ENCODE measurements around the gene ERICH4. TPM values are rescaled to one million over a fixed set of nuclear protein-coding genes. Genes with fewer than 3 reads are reported as not detected.

ERICH4 gene, protein sequence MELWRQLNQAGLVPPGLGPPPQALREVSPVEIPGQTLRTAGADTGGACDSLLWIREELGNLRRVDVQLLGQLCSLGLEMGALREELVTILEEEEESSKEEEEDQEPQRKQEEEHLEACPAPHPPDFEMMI
- not detected in 2 replicates for total RNA-seq

DNA sequence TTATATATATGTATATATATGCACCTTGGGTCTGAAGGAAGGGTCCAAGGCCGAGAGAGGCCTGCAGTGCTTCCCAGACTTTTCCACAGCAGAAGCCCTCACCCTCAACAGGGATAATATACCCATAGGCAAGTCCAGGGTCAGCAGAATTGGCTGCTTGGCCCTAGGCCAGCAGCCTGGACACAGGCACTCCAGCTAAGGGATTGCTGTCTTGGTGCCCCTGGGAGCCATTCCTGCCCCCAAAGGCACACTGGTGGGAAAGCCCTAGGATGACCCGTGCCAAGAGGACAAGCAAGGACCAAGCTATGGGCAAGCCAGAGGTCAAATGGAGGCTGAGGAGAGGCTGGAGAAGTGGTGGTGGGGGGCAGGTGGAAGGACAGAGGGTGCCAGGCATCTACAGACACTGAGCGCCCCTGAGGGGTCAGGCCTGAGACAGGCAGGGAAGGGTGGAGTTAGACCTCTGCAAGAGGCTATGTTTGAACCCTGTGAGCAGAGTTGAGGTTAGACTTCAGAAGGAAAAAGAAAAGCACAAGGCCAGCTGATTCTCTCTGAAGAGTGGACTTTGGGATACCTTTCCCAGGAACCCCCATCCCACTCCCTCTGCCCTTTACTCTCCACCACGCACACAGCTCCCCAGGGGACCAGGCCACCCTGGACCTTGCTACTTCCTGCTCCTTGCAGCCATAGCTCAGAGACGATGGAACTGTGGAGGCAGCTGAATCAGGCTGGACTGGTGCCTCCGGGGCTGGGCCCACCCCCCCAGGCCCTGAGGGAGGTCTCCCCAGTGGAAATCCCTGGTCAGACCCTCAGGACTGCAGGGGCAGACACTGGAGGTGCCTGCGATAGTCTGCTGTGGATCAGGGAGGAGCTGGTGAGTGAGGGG, at the start of gene ERICH4:
Gene ERICH4 (plus strand): TSS at position 684 of the 883 bp plus-strand sequence. CDS start 14 bp downstream, at position 698.

DNA sequence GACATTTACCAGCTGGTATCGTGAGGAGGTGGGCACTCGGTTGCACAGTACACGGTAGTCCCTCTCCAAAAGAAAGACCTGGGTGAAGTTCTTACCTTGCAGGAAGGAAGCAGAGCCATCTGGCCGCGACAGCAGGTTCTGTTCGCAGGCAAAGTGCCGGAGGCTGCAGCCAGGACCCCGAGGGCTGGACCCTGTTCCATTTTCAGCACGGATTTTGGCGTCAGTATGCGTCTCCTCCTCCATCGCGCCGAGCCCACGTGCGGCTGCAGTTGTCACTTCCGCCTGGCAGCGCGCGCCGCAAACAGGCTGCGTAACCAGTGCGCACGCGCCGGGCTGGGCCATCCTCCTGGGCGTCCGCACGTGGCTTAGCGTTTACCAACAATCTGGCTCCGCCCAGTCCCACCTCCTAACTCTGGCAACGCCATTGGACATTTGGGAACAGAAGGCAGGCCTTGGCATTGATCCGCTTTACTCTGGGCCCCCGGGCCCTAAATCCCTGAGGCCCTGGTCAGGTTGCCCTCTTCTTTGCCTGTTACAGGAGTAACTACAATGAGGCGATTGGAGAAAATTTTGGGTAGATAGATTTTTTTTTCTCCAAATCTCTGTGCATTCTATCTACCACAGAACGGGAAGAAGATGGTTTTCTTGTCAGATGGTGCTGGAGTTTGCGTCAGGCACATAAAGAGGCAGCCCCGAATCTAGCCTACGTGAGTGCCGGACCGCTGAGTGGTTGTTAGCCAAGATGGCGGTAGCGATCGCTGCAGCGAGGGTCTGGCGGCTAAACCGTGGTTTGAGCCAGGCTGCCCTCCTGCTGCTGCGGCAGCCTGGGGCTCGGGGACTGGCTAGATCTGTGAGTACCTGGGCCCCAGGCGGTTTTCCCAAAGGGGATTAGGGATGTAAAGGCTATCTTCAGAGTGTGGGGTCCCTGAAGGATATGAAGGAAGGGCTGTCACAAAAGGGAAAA, 45.6 kb upstream of the ERICH4 start, which contains the start of the genes BCKDHA and EXOSC5:
Gene BCKDHA (plus strand): TSS at position 733 of the 964 bp plus-strand sequence. CDS start 10 bp downstream, at position 743.
Gene EXOSC5 (minus strand): TSS at position 274 of the 964 bp plus-strand sequence. CDS start 31 bp downstream, at position 243.

DNA sequence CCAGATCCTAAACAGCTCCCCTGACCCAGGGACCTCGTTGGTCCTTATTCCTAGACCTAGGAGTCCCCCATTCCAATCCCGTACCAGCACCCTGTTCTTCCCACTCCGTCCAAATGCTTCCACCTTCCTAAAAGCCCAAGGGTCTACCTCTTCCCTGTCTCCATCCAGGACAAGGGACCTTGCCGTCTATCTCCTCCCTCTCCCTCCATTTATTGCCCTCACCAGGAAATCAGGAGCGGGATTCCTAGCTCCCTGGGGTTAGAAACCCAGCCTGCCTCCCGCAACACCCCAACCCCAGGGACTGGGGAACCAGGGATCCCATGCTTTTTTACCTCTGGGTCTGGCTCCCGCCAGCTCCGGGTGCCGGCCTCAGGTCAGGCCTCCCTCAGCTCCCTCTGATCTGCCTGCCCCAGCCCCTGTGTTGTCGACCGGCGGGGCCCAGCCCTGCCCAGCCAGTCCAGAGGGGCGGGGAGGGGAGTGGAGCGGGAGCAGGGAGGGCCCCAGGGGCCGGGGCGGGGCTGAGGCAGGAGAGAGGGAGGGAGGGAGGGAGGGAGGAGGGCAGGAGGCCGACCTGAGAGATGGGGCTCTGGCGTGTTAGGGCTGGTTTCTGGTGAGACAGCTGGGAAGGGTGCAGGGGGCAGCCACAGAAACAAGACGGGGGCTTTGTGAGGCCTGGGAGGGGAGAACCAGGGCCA, 15.9 kb upstream of the ERICH4 start, which contains the start of gene B3GNT8:
Gene B3GNT8 (minus strand): TSS at position 423 of the 695 bp plus-strand sequence. CDS start 596 bp downstream, outside the sequence.

DNA sequence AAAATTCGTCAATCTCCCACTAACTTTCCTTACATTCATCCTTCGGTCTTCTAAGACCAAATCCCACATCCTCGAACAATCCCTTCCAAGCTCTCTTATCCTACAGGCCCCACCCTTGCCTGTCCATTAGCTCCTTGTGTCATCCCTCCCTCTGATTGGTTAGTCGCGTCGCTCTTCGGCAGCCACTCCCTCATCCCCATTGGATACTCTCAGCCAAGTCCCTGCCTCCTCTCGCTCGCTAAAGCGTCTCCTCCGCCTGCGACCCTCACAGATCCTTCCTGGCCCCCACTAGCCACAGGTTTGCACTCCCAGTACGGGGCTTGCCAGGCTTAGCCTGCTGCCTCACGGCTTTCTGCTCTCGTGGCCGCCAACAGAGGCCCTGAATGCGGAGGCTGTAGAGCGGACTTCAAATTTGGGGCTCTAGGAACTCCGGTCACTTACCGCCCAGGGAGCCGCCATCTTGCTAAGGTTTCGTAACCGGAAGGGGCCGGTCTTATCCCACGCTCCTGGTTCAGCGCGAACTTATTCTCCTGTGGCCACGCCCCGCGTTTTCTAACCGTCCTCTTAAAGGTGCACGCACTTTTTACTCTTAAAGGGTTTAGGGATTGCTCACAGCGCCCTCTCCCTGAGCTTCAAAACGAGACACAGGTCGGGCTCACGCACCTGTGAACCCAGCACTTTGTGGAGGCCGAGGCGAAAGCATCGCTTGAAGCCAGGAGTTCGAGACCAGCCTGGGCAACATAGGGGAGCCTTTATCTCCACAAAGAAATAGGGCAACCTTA, 3.3 kb upstream of the ERICH4 start, which contains the start of gene DMAC2:
Gene DMAC2 (minus strand): TSS at position 472 of the 782 bp plus-strand sequence. CDS start 13 bp downstream, at position 459.

Other genes with a start within 250 kb of the ERICH4 start
- 0.22 and 0.25 TPM in 2 replicates for gene CYP2S1, start 249.9 kb upstream of the ERICH4 start, total RNA-seq
- gene AXL, start 223.9 kb upstream of the ERICH4 start, total RNA-seq = 251 and 278 TPM in 2 replicates
- 74.7 and 95.1 TPM in 2 replicates for gene HNRNPUL1, start 178.8 kb upstream of the ERICH4 start, total RNA-seq
- gene CCDC97, start 133.0 kb upstream of the ERICH4 start, total RNA-seq = 5.5 and 7.2 TPM in 2 replicates
- 8.7 and 11.5 TPM in 2 replicates for gene TGFB1, start 89.2 kb upstream of the ERICH4 start, total RNA-seq
- gene B9D2, start 79.0 kb upstream of the ERICH4 start, total RNA-seq = 4.7 and 5.9 TPM in 2 replicates
- 3.4 and 10.7 TPM in 2 replicates for gene TMEM91, start 66.6 kb upstream of the ERICH4 start, total RNA-seq
- gene EXOSC5, start 45.8 kb upstream of the ERICH4 start, total RNA-seq = 11.5 and 18.0 TPM in 2 replicates
- gene BCKDHA, start 45.3 kb upstream of the ERICH4 start, total RNA-seq = 23.6 and 26.1 TPM in 2 replicates
- gene B3GNT8, start 15.8 kb upstream of the ERICH4 start, total RNA-seq = 1.5 TPM in 2 replicates
- 42.5 and 44.4 TPM in 2 replicates for gene DMAC2, start 3.2 kb upstream of the ERICH4 start, total RNA-seq
- gene CEACAM21, start 133.0 kb downstream of the ERICH4 start, total RNA-seq = not detected in 2 replicates
- not detected in 2 replicates for gene CEACAM4, start 183.9 kb downstream of the ERICH4 start, total RNA-seq
- gene CEACAM7, start 245.1 kb downstream of the ERICH4 start, total RNA-seq = not detected in 2 replicates